GM23248 (cell line): Measurements from ENCODE around the gene MAML2. TPM values are rescaled to one million over a fixed set of nuclear protein-coding genes. Genes with fewer than 3 reads are reported as not detected.

ENCODE experiments used
- DNase-seq: peaks from one replicate; pipeline ENCODE4 v3.0.0-alpha.2; 2015
- H2AFZ ChIP-seq: fragments of 200-600 bp; sonication (generic); 2 replicates; pipeline ENCODE4 v1.6.1; 2016; ENCODE audit warnings: antibody characterized with exemption
- H3F3A ChIP-seq: fragments of 200-600 bp; sonication (generic); 2 replicates; pipeline ENCODE4 v1.6.1; 2016; ENCODE audit warnings: mild to moderate bottlenecking, antibody characterized with exemption, mixed run types; ENCODE audit not compliant: insufficient read depth
- H3K27ac ChIP-seq: fragments of 200-600 bp; sonication (generic); 2 replicates; pipeline ENCODE4 v1.5.1; 2016; ENCODE audit warnings: mild to moderate bottlenecking
- H3K27me3 ChIP-seq: fragments of 200-600 bp; sonication (generic); replicated peaks from 2 replicates; pipeline ENCODE4 v1.6.1; 2016; ENCODE audit warnings: mild to moderate bottlenecking; ENCODE audit not compliant: insufficient read depth
- H3K36me3 ChIP-seq: fragments of 200-600 bp; sonication (generic); 2 replicates; pipeline ENCODE4 v1.6.1; 2016; ENCODE audit warnings: low read depth, mild to moderate bottlenecking
- H3K4me1 ChIP-seq: fragments of 200-600 bp; sonication (generic); 2 replicates; pipeline ENCODE4 v1.6.1; 2016; ENCODE audit warnings: mild to moderate bottlenecking; ENCODE audit not compliant: insufficient read depth
- H3K4me2 ChIP-seq: fragments of 200-600 bp; sonication (generic); one replicate; pipeline ENCODE4 v1.6.1; 2016; ENCODE audit warnings: mild to moderate bottlenecking; ENCODE audit not compliant: unreplicated experiment
- H3K4me3 ChIP-seq: fragments of 200-600 bp; sonication (generic); 2 replicates; pipeline ENCODE4 v1.5.1; 2016; ENCODE audit warnings: mild to moderate bottlenecking
- H3K79me2 ChIP-seq: fragments of 200-600 bp; sonication (generic); 2 replicates; pipeline ENCODE4 v1.6.1; 2016; ENCODE audit warnings: mild to moderate bottlenecking; ENCODE audit not compliant: insufficient read depth
- H3K9ac ChIP-seq: fragments of 200-600 bp; sonication (generic); 2 replicates; pipeline ENCODE4 v1.6.1; 2016; ENCODE audit warnings: mild to moderate bottlenecking
- H3K9me2 ChIP-seq: fragments of 200-600 bp; sonication (generic); 2 replicates; pipeline ENCODE4 v1.6.1; 2016; ENCODE audit warnings: mixed run types, mild to moderate bottlenecking, moderate library complexity; ENCODE audit not compliant: insufficient read depth
- H3K9me3 ChIP-seq: fragments of 200-600 bp; sonication (generic); one replicate; pipeline ENCODE4 v1.6.1; 2017; ENCODE audit warnings: low read depth
- H4K20me1 ChIP-seq: fragments of 200-600 bp; sonication (generic); 2 replicates; pipeline ENCODE4 v1.6.0; 2016; ENCODE audit not compliant: insufficient read depth
- EZH2 ChIP-seq: fragments of 200-600 bp; sonication (generic); IDR thresholded peaks from 2 replicates; pipeline ENCODE4 v1.6.1; 2018; ENCODE audit warnings: antibody characterized with exemption, mild to moderate bottlenecking; ENCODE audit not compliant: insufficient read depth, poor library complexity, severe bottlenecking
- EZH2phosphoT487 ChIP-seq: fragments of 200-600 bp; sonication (generic); IDR thresholded peaks from 2 replicates; pipeline ENCODE4 v1.6.1; 2018; ENCODE audit warnings: antibody characterized with exemption, moderate library complexity, mild to moderate bottlenecking, low read depth; ENCODE audit not compliant: insufficient read depth
- WGBS, 2 experiments: methylation state at CpG; one replicate each; pipeline ENCODE4 v1.1.6; 2015 to 2017; ENCODE audit warnings: low lambda C conversion rate in 2 of 2, low coverage in 1 of 2; ENCODE audit errors: missing lambda C conversion rate in 2 of 2; 5-methylcytosine and 5-hydroxymethylcytosine counted together
- in situ Hi-C: fragments of 300-500 bp; cut with MboI; formaldehyde crosslinking; loops from 2 replicates; pipeline ENCODE4 v1.15.0; 2020
- polyA plus RNA-seq: library from polyadenylated mRNA; unstranded; fragments of >200 nt; fragmentation: Nextera tagmentation; extraction: Ambion mirVana; gene quantifications from 2 replicates; pipeline ENCODE4 v1.2.1, GENCODE V29; 2016
- total RNA-seq: library from RNA; depleted of rRNA; stranded (reverse); fragments of >200 nt; shearing (Covaris generic); gene quantifications from 2 replicates; pipeline ENCODE4 v1.2.3, GENCODE V29; 2014

Gene MAML2
- total and polyA plus RNA-seq, 2 experiments from 2014 or later = 7.4 to 23.7 TPM

DNA sequence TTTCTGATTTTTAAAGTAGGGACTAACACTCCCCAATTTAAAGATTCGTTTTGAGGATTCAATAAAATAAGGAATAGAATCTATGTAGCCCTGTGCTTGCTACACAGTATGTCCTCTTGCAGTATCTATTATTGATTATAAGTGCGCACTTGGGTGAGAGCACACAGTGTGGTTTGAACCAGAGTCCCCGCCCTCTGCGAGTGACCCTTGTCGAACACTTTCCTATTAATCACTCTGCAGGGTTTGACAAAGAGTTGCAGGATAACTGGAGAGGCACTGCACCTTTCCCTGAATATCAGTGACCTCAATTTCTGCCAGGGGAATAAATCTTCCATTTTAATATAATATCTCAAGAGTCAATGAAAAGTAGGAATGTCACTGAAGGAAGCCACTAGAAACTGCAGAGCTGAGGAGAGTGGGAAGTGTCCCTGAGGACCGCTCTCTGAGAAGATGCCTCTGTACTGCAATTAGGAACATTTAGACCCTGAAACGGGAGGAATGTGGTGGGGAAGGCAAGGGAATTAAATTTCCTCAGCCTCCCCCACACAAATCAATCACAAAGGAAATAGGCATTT lies 182.2 kb downstream of the MAML2 start:
- Histone ChIP-seq H3K27me3 (no peaks in the 10 kb centered on the region), H3K79me2 (peaks cover 74% of the 10 kb centered on the region), H3F3A (peaks cover 63% of the 10 kb centered on the region), H4K20me1 (no peaks in the 10 kb centered on the region), H2AFZ (no peak overlapping the region), H3K9me2 (no peaks in the 10 kb centered on the region), H3K27ac (peak overlapping the region; percentile 78), H3K4me3 (no peak overlapping the region), H3K9ac (no peak overlapping the region), H3K4me2 (no peak overlapping the region), H3K36me3 (no peaks in the 10 kb centered on the region), H3K4me1 (peaks cover 62% of the 10 kb centered on the region), H3K9me3 (no peaks in the 10 kb centered on the region)
- in situ Hi-C loops = no loop called here
- no peak for TF ChIP-seq EZH2
- TF ChIP-seq EZH2phosphoT487 = no peak
- DNase-seq = no peak
- WGBS, 2 experiments = 76 to 77% methylated on average over 7 of the region's 7 CpGs

GRCh38 chr11:96159968-96160367 lies 183.0 kb downstream of the MAML2 start:
- Histone ChIP-seq H3K36me3 (no peaks in the 10 kb centered on the region), H3K9ac (no peak overlapping the region), H3F3A (peaks cover 68% of the 10 kb centered on the region), H3K27me3 (no peaks in the 10 kb centered on the region), H3K4me1 (peaks cover 63% of the 10 kb centered on the region), H3K9me2 (no peaks in the 10 kb centered on the region), H3K4me2 (no peak overlapping the region), H2AFZ (no peak overlapping the region), H3K9me3 (no peaks in the 10 kb centered on the region), H4K20me1 (no peaks in the 10 kb centered on the region), H3K79me2 (peaks cover 65% of the 10 kb centered on the region), H3K27ac (no peak overlapping the region), H3K4me3 (no peak overlapping the region)
- 67% methylated on average over 6 of the region's 6 CpGs for WGBS, 2 experiments
- TF ChIP-seq EZH2phosphoT487 (no peak), EZH2 (no peak)
- no peak for DNase-seq
- in situ Hi-C loops = no loop called here

DNA sequence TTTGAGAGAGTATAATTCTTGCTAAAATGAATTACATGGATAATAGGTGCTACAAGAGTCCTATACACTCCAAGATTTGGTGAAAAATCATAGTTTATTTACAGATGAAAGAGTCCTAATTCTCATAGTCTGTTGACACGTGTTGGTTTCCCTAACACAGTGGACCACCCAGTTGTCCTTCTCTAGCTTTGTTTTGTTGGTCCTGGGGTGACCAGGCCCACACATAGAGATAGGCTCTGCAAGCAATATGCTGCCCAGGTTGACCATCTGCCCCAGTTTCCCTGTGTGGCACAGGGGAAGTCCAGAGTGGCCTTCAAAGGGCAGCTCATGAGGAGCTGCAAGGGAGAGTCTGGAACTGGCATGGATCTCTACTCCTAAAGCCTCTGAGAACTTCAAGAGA lies 184.9 kb downstream of the MAML2 start:
- no peaks in the 10 kb centered on the region for H3K36me3 ChIP-seq
- H3K27me3 ChIP-seq = no peaks in the 10 kb centered on the region
- no peaks in the 10 kb centered on the region for H3K9me2 ChIP-seq
- H3K9me3 ChIP-seq = no peaks in the 10 kb centered on the region
- no peak for DNase-seq
- H4K20me1 ChIP-seq = no peaks in the 10 kb centered on the region
- TF ChIP-seq EZH2 = no peak
- WGBS, 2 experiments = 88 to 100% methylated on average over 1 of the region's 1 CpG
- no peak overlapping the region for H2AFZ ChIP-seq
- H3F3A ChIP-seq = peaks cover 67% of the 10 kb centered on the region
- H3K9ac ChIP-seq = no peak overlapping the region
- no peak overlapping the region for H3K4me3 ChIP-seq
- H3K4me2 ChIP-seq = no peak overlapping the region
- in situ Hi-C loops = no loop called here
- peak overlapping the region; percentile 100 for H3K27ac ChIP-seq
- peaks cover 70% of the 10 kb centered on the region for H3K4me1 ChIP-seq
- H3K79me2 ChIP-seq = peaks cover 66% of the 10 kb centered on the region

DNA sequence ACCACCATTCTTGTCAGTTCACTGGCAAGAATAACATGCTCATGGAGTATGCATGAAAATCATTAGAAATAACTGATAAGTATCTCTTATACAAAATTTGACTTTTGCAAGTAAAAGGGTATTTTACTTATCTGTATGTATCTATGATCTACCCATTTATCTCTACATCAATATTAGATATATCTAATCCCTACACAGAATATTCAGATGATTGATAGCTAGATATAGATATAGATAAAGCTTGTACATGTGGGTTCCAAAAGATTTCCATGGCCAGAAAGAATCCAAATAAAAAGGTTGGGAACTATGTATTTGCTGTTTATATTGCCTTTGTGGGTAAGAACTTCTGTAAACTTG lies 185.5 kb downstream of the MAML2 start:
- Histone ChIP-seq H3K36me3 (no peaks in the 10 kb centered on the region), H3K4me3 (peak overlapping the region; percentile 58), H4K20me1 (no peaks in the 10 kb centered on the region), H3K79me2 (peaks cover 73% of the 10 kb centered on the region), H3K27me3 (no peaks in the 10 kb centered on the region), H2AFZ (no peak overlapping the region), H3K4me1 (peaks cover 74% of the 10 kb centered on the region), H3K9ac (peak overlapping the region; percentile 84), H3K4me2 (peak overlapping the region; percentile 94), H3K9me3 (no peaks in the 10 kb centered on the region), H3K9me2 (no peaks in the 10 kb centered on the region), H3F3A (peaks cover 70% of the 10 kb centered on the region), H3K27ac (peak overlapping the region; percentile 100)
- in situ Hi-C loops = no loop called here
- TF ChIP-seq EZH2phosphoT487 (no peak), EZH2 (no peak)
- DNase-seq = no peak

DNA sequence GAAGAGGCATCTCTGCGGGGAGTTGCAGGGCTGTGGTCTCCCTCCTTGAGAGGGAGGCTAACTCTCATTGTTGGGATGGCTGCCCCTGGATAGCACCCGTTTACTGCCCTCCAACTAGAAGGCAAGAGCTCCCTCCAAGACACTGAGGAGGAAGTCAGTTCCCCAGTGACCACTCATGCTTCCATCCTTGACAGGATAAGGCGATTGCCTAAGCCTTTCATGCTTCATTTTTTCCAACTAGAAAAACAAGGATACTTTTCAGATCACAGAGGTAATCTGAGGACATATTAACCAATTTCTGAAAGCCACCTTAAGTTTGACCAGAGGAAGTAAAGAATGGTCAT lies 186.6 kb downstream of the MAML2 start:
- Histone ChIP-seq H3F3A (peaks cover 72% of the 10 kb centered on the region), H3K9me3 (no peaks in the 10 kb centered on the region), H3K4me2 (peak overlapping the region; percentile 94), H3K27me3 (no peaks in the 10 kb centered on the region), H3K4me1 (peaks cover 76% of the 10 kb centered on the region), H3K27ac (peak overlapping the region; percentile 100), H3K4me3 (peak overlapping the region; percentile 58), H3K36me3 (no peaks in the 10 kb centered on the region), H4K20me1 (no peaks in the 10 kb centered on the region), H3K9ac (peak overlapping the region; percentile 84), H3K79me2 (peaks cover 77% of the 10 kb centered on the region), H2AFZ (no peak overlapping the region; the same call in 1 of the 2 replicates), H3K9me2 (no peaks in the 10 kb centered on the region)
- 0 to 2% methylated on average over 3 of the region's 3 CpGs for WGBS, 2 experiments
- TF ChIP-seq EZH2 = no peak
- no peak for TF ChIP-seq EZH2phosphoT487
- in situ Hi-C loops = no loop called here
- peak; percentile 88 for DNase-seq
